Lower lobe of right lung (tissue), 2 donors: ENCODE results near the gene PPIL1. TPM values are rescaled to one million over a fixed set of nuclear protein-coding genes. Genes with fewer than 3 reads are reported as not detected.

ENCODE experiments used
- ATAC-seq, 2 donors: fragments of 200-7000 bp; cut with Tn5 transposase; one replicate each; pipeline ENCODE4 v1.9.1; 2020 to 2022; ENCODE audit warnings: mild to moderate bottlenecking in 2 of 2, moderate library complexity in 2 of 2
- DNase-seq: peaks from one replicate; pipeline ENCODE4 v3.0.0-alpha.2; 2020
- H3K27ac ChIP-seq: fragments of 200-600 bp; one replicate; pipeline ENCODE4 v1.8.0; 2022
- H3K27me3 ChIP-seq: fragments of 200-600 bp; one replicate; pipeline ENCODE4 v1.8.0; 2022; ENCODE audit warnings: low read depth
- H3K36me3 ChIP-seq: fragments of 200-600 bp; one replicate; pipeline ENCODE4 v1.8.0; 2022; ENCODE audit warnings: mild to moderate bottlenecking
- H3K4me1 ChIP-seq: fragments of 200-600 bp; one replicate; pipeline ENCODE4 v1.8.0; 2022
- H3K4me3 ChIP-seq: fragments of 200-600 bp; one replicate; pipeline ENCODE4 v1.8.0; 2022; ENCODE audit warnings: mild to moderate bottlenecking
- H3K9me3 ChIP-seq: fragments of 200-600 bp; one replicate; pipeline ENCODE4 v1.8.0; 2022
- CTCF ChIP-seq: fragments of 200-600 bp; IDR thresholded peaks from one replicate; pipeline ENCODE4 v1.8.0; 2022; ENCODE audit warnings: antibody characterized with exemption, mild to moderate bottlenecking
- intact Hi-C: fragments of 100-400 bp; cut with DNase I; formaldehyde crosslinking; loops from one replicate; pipeline ENCODE4 v1.11.0; 2022
- total RNA-seq: library from RNA; stranded (reverse); fragmentation: NEBNext Ultra II Directional; extraction: Animal tissue kit (Norgen Biotek cat#: 25700); gene quantifications from one replicate; pipeline ENCODE4 v1.2.1, GENCODE V29; 2021
- donor health status: DM: no; HTN: yes; CAD: no; lungs with severe emphysema.

Gene PPIL1
- total RNA-seq, 1 donor from 2014 or later: 14.4 TPM

GRCh38 chr6:36837686-36838085 lies 36.9 kb downstream of the PPIL1 start:
- peaks cover 27% of the 10 kb centered on the region for H3K4me1 ChIP-seq
- no peak overlapping the region for H3K4me3 ChIP-seq
- H3K27ac ChIP-seq: no peak overlapping the region
- intact Hi-C loops: no loop called here
- H3K9me3 ChIP-seq: no peaks in the 10 kb centered on the region
- DNase-seq: no peak
- no peak for ATAC-seq
- H3K36me3 ChIP-seq: no peaks in the 10 kb centered on the region
- no peak for TF ChIP-seq CTCF
- peaks cover 22% of the 10 kb centered on the region for H3K27me3 ChIP-seq

- TF ChIP-seq CTCF: no peak
- DNase-seq (no peak), ATAC-seq (no peak)
- H3K36me3 ChIP-seq: no peaks in the 10 kb centered on the region
- intact Hi-C loops: no loop called here
- H3K4me3 ChIP-seq: no peak overlapping the region
- H3K27me3 ChIP-seq: peaks cover 22% of the 10 kb centered on the region
- no peaks in the 10 kb centered on the region for H3K9me3 ChIP-seq
- H3K27ac ChIP-seq: no peak overlapping the region
- H3K4me1 ChIP-seq: peaks cover 27% of the 10 kb centered on the region
Observed at GRCh38 chr6:36837022-36837339, 37.6 kb downstream of the PPIL1 start.

GRCh38 chr6:36836111-36837021 lies 38.2 kb downstream of the PPIL1 start:
- H3K4me1 ChIP-seq: peaks cover 21% of the 10 kb centered on the region
- ATAC-seq (no peak), DNase-seq (no peak)
- H3K4me3 ChIP-seq: no peak overlapping the region
- H3K9me3 ChIP-seq: no peaks in the 10 kb centered on the region
- no peaks in the 10 kb centered on the region for H3K36me3 ChIP-seq
- no peak for TF ChIP-seq CTCF
- peaks cover 22% of the 10 kb centered on the region for H3K27me3 ChIP-seq
- intact Hi-C loops: no loop called here
- no peak overlapping the region for H3K27ac ChIP-seq

GRCh38 chr6:36834576-36835341 lies 39.8 kb downstream of the PPIL1 start:
- intact Hi-C loops: no loop called here
- no peaks in the 10 kb centered on the region for H3K9me3 ChIP-seq

More at GRCh38 chr6:36834576-36835341, 39.8 kb downstream of the PPIL1 start:
- no peaks in the 10 kb centered on the region for H3K36me3 ChIP-seq
- no peak for TF ChIP-seq CTCF
- ATAC-seq (no peak), DNase-seq (no peak)
- H3K4me3 ChIP-seq: no peak overlapping the region
- H3K27ac ChIP-seq: no peak overlapping the region
- peaks cover 12% of the 10 kb centered on the region for H3K27me3 ChIP-seq
- H3K4me1 ChIP-seq: peaks cover 16% of the 10 kb centered on the region
